GM06990 (cell line): Measurements from ENCODE around the gene OR2A5.
"Not testable (repeated sequence)": the region's sequence is repeated elsewhere in the genome, so short reads cannot be mapped to it uniquely, and the experiment has no call there.

Experiments used
- DNase-seq: peaks from one replicate; pipeline ENCODE4 v3.0.0-alpha.2; 2011; ENCODE audit not compliant: insufficient read length; ENCODE audit errors: extremely low read depth
- H3K27me3 ChIP-seq: replicated peaks from 2 replicates; pipeline ENCODE4 v1.6.0; 2011; ENCODE audit warnings: low read length; ENCODE audit not compliant: control insufficient read depth, insufficient read depth
- H3K36me3 ChIP-seq: 2 replicates; pipeline ENCODE4 v1.5.1; 2011; ENCODE audit warnings: low read length; ENCODE audit not compliant: control insufficient read depth, insufficient read depth
- H3K4me3 ChIP-seq: replicated peaks from 2 replicates; pipeline ENCODE4 v1.5.1; 2011; ENCODE audit warnings: low read depth, mild to moderate bottlenecking, control low read depth, low read length
- TF ChIP-seq, protein P1 (sequence below): IDR thresholded peaks from 2 replicates; pipeline ENCODE4 v1.5.1; 2011; ENCODE audit warnings: low read length, control low read depth, mild to moderate bottlenecking, inconsistent platforms; ENCODE audit not compliant: insufficient read depth, poor library complexity, severe bottlenecking

The OR2A5 gene

DNA sequence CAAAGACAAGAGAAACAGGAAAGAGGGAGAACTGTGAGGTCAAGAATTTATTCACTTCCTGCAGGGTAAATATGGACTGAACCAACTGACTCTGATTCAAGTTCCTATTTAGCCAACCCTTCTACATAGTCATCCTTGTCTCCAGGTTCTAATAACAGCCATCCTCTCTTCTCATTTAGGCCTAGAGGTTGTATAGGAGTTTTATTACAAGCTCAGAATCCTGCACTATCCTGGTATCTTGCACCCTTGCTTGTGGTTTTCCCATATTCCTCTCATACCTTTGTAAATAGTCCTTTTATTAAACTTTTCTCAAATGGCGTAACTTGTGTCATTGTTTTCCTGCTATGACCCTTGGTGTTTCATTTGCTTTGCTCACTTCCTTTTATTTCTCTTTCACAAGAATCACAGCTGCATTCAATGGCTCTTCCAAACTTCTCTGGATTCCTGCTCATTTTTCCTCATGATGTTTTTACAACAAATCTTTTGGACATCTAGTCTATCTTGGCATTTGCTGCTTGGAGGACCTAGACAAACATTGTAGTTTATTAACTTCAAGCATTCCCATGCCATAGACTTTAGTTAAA lies 12.4 kb upstream of the OR2A5 start:
- TF ChIP-seq, protein P1, sequence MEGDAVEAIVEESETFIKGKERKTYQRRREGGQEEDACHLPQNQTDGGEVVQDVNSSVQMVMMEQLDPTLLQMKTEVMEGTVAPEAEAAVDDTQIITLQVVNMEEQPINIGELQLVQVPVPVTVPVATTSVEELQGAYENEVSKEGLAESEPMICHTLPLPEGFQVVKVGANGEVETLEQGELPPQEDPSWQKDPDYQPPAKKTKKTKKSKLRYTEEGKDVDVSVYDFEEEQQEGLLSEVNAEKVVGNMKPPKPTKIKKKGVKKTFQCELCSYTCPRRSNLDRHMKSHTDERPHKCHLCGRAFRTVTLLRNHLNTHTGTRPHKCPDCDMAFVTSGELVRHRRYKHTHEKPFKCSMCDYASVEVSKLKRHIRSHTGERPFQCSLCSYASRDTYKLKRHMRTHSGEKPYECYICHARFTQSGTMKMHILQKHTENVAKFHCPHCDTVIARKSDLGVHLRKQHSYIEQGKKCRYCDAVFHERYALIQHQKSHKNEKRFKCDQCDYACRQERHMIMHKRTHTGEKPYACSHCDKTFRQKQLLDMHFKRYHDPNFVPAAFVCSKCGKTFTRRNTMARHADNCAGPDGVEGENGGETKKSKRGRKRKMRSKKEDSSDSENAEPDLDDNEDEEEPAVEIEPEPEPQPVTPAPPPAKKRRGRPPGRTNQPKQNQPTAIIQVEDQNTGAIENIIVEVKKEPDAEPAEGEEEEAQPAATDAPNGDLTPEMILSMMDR, result no peak
- H3K36me3 ChIP-seq, result no peaks in the 10 kb centered on the region
- DNase-seq, result no peak
- H3K4me3 ChIP-seq, result no peak overlapping the region
- H3K27me3 ChIP-seq, result no peaks in the 10 kb centered on the region

DNA sequence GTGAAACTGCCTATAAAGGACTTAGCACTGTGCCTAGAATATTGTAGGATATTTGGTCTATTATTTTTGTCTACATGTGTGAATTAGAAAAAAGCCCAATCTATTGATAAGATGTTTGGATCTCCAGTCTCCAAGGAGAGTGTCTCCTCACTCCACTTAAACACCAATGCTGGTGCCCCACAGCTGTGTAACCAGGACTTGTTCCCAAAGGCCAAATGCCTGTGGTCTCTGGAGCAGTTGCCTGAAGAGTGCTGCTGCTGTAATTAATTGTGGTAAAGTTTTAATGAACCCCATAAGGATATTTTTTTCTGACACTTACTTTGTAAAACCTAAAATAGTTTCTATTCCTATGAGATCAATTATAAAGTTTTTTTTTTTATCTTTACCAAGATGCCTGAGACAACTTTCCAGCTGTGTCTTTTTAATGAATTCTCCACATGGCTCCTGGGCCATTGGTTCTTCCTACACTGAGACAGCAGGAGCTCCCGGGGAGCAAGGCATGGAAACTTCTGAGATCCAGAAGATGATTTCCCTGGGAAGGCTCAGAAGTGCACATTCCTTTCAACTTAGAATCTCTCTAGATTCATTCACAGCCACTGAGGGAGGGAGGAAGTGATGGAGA lies 11.2 kb upstream of the OR2A5 start:
- H3K4me3 ChIP-seq, result no peak overlapping the region
- no peak for DNase-seq

DNA sequence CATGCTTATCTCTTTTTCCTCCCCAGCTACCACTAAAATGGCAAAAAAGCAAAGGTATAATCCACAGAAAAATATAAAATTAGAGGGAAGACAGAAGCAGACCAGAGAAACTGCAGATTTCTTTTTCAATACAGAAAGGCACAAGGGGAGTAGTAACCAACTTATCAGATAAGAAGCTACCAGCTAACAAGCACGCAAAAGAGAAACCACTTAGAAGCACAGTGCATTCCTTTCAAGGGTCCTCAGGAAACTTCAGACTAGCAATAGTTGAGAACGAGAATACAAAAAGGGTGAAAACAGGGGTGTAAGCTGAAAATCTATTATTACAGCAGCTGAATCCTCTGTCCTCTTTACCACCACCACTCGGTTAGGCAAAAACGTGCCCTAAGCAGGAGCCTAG lies 9.9 kb upstream of the OR2A5 start:
- no peak for DNase-seq
- no peaks in the 10 kb centered on the region for H3K27me3 ChIP-seq
- H3K36me3 ChIP-seq, result no peaks in the 10 kb centered on the region
- H3K4me3 ChIP-seq, result no peak overlapping the region
- TF ChIP-seq, protein P1, result no peak

More for the DNA sequence above, 11.2 kb upstream of the OR2A5 start:
- H3K27me3 ChIP-seq, result no peaks in the 10 kb centered on the region
- H3K36me3 ChIP-seq, result no peaks in the 10 kb centered on the region
- TF ChIP-seq, protein P1, result no peak

DNA sequence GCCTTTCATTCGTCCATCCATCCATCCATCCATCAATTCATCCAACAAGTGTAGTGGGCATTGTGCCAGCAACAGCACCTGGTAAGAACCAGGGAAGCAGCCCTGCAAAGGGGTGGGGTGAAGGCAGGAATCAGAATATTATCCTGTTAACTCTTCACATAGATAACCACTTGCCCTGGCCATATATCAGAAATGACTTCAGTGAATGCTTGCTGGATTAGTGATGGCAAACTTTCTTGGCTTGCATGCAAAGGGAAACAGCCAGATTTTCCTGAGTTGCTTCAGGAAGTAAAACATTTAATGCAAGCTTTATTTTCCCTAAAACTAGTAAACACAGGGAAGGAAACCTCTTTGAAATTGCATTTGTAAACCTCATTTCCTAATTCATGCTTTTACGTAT lies 743 bp downstream of the OR2A5 start:
- TF ChIP-seq, protein P1, result no peak
- no peak for DNase-seq
- Histone ChIP-seq H3K4me3 (no peak overlapping the region), H3K36me3 (no peaks in the 10 kb centered on the region), H3K27me3 (no peaks in the 10 kb centered on the region)

DNA sequence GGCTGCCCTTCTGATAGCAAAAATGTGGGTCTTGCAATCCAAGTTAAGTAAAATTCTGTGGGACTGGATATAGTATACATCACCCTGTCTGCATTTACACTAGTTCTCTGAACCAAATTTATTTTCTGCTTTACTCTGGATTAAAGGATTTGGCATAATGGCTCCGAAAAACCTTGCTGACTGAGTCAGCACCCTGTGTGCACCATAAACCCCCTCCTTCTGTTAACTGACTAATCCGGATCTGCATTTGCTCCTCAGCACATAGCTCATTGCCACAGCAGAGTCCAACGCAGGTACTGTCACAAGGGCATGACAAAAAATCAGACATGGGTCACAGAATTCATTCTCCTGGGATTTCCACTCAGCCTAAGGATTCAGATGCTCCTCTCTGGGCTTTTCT lies 1.3 kb downstream of the OR2A5 start:
- DNase-seq, result no peak
- Histone ChIP-seq H3K4me3 (no peak overlapping the region), H3K27me3 (no peaks in the 10 kb centered on the region), H3K36me3 (no peaks in the 10 kb centered on the region)
- TF ChIP-seq, protein P1, result no peak

DNA sequence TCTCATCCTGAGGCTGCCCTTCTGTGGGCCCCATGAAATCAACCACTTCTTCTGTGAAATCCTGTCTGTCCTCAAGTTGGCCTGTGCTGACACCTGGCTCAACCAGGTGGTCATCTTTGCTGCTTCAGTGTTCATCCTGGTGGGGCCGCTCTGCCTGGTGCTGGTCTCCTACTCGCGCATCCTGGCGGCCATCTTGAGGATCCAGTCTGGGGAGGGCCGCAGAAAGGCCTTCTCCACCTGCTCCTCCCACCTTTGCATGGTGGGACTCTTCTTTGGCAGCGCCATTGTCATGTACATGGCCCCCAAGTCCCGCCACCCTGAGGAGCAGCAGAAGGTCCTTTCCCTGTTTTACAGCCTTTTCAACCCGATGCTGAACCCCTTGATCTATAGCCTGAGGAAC lies 2.1 kb downstream of the OR2A5 start:
- H3K36me3 ChIP-seq, DNase-seq, H3K4me3 ChIP-seq, H3K27me3 ChIP-seq: not testable (repeated sequence)
